Right forelimb (tissue), 1 donor: ENCODE results near the gene ANKRD31.
"Not testable (repeated sequence)": the region's sequence is repeated elsewhere in the genome, so short reads cannot be mapped to it uniquely, and the experiment has no call there.

ENCODE experiments used
- DNase-seq: peaks from one replicate; pipeline ENCODE4 v3.0.0-alpha.2; 2018

Gene ANKRD31

GRCh38 chr5:75226916-75227315, 9.8 kb downstream of the ANKRD31 start:
- no peak for DNase-seq

- no peak for DNase-seq
These were observed 11.2 kb downstream of the ANKRD31 start for GRCh38 chr5:75225506-75225905.

DNA sequence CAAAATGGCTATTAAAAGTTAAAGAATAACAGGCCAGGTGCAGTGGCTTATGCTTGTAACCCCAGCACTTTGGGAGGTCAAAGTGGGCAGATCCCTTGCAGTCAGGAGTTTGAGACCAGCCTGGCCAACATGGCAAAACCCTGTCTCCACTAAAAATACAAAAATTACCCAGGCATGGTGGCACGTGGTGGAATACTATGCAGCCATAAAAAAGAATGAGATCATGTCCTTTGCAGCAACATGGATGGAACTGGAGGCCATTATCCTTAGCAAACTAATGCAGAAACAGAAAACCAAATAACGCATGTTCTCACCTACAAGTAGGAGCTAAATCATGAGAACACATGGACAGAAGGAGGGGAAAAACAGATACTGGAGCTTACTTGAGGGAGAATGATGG, 15.9 kb downstream of the ANKRD31 start:
- DNase-seq, result not testable (repeated sequence)

DNA sequence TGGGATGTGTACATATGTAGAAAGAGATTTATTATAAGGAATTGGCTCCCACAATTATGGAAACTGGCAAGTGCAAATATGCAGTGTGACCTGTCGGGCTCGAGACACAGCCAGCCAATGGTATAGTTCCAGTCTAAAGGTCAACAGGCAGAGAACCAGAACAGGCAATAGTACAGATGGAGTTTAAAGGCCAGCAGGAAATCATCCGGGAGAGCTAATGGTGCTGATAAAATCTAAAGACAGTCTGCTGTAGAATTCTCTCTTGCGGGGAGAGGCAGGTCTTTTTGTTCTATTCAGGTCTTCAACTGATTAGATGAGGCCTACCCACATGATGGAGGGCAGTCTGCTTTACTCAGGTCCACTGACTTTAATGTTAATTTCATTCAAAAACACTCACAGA, 21.8 kb downstream of the ANKRD31 start:
- no peak for DNase-seq

- DNase-seq, result no peak
These were observed 22.3 kb downstream of the ANKRD31 start for GRCh38 chr5:75214409-75214808.

DNA sequence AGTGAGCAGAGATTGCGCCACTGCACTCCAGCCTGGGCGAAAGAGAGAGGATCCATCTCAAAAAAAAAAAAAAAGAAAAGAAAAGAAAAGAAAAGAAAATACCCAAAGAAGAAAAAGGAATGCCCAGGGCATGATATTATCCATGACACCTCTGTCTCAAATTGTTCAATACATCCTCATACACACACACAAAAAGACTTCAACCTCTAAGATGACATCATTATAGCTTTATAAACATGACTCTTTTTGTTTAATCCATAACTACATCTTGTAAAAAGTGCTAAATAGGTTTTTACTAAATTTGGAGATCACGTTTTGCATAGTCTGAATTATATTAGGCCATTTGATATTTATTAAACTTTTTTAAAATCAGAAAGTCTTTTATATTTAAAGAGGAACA, 33.1 kb downstream of the ANKRD31 start:
- no peak for DNase-seq

DNA sequence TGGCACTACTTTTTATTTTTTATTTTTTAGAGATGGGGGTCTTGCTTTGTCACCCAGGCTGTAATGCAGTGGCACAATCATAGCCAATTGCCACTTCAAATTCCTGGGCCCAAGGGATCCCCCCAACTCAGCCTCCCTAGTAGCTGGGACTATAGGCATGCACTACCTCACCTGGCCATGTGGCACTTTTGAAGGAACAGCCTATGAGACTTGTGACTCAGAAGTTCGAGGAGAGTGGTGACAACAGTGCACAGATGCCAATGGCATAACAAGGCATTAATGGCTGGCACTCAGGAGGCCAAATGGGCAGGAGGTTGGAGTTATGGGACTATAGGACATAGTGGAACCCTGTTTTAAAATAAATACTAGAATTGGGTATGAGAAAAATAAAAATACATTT, 33.7 kb downstream of the ANKRD31 start:
- no peak for DNase-seq

- DNase-seq, result no peak
These were observed 35.9 kb downstream of the ANKRD31 start for GRCh38 chr5:75200776-75201175.

- no peak for DNase-seq
These were observed 36.7 kb downstream of the ANKRD31 start for GRCh38 chr5:75199946-75200345.

GRCh38 chr5:75199071-75199470, 37.6 kb downstream of the ANKRD31 start:
- DNase-seq, result no peak

GRCh38 chr5:75197745-75198144, 38.9 kb downstream of the ANKRD31 start:
- DNase-seq, result no peak

- no peak for DNase-seq
These were observed 43.9 kb downstream of the ANKRD31 start for GRCh38 chr5:75192804-75193203.

- DNase-seq, result no peak
These were observed 44.4 kb downstream of the ANKRD31 start for GRCh38 chr5:75192264-75192663.

- DNase-seq, result no peak
These were observed 46.5 kb downstream of the ANKRD31 start for GRCh38 chr5:75190227-75190626.

GRCh38 chr5:75189353-75189752, 47.3 kb downstream of the ANKRD31 start:
- no peak for DNase-seq

- no peak for DNase-seq
These were observed 50.9 kb downstream of the ANKRD31 start for GRCh38 chr5:75185763-75186162.

GRCh38 chr5:75176009-75176408, 60.7 kb downstream of the ANKRD31 start:
- not testable (repeated sequence) for DNase-seq

GRCh38 chr5:75174872-75175271, 61.8 kb downstream of the ANKRD31 start:
- DNase-seq, result not testable (repeated sequence)

DNA sequence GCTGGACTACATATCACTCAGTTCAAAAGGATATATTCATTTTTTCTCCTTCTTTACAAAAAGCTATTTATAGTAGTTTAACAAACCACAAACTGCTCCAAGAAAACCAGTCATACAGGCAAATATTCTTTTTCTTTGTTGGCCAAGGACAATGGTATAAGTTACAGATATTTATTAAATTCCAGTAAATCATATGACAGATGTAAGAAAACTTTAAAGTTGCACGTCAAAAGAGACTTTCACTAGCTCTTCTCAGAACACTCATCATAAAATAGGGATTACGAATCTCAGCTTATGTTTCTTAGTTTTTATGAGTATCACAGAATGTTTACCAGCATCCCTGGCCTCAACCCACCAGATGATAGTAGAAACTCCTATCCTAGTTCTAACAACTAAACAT, 67.2 kb downstream of the ANKRD31 start:
- no peak for DNase-seq

- no peak for DNase-seq
These were observed 68.5 kb downstream of the ANKRD31 start for GRCh38 chr5:75168026-75168735.

DNA sequence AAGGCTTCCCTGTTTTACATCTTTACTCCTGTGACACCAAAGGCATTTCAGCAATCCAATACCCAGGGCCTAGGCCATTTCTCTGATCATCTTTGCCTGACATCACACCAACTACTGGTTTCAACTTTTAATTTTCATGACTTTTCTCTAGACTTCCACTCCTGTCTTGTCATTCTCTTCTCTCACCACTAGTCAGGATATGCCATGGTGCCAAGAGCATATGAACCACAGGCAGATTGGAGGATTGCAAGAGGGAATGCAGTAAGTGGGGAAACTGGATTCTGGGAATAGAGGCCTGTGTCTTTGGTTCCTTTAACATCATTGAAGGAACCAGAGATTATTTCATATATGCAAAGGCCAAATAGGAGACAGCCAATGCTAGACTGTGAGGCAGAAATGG, 69.3 kb downstream of the ANKRD31 start:
- DNase-seq, result no peak

- not testable (repeated sequence) for DNase-seq
These were observed 75.2 kb downstream of the ANKRD31 start for GRCh38 chr5:75161508-75161907.

DNA sequence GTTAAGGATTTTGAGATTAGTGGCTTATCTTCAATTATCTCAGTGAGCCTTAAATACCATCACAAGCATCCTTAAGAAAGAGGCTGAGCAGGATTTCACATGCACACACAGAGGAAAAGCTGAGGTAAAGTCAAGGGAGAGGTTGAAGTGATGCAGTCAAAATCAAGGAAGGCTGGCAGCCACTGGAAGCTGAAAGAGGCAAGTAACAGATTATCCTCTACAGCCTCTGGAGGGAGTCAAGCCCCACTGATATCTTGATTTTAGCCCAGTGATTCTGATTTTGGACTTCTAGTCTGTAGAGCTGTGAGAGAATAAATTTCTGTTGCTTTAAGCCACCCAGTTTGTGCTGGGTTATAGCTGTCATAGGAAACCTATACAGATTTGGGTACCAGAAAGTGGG, 80.1 kb downstream of the ANKRD31 start:
- DNase-seq, result no peak

- no peak for DNase-seq
These were observed 83.8 kb downstream of the ANKRD31 start for GRCh38 chr5:75152860-75153259.

DNA sequence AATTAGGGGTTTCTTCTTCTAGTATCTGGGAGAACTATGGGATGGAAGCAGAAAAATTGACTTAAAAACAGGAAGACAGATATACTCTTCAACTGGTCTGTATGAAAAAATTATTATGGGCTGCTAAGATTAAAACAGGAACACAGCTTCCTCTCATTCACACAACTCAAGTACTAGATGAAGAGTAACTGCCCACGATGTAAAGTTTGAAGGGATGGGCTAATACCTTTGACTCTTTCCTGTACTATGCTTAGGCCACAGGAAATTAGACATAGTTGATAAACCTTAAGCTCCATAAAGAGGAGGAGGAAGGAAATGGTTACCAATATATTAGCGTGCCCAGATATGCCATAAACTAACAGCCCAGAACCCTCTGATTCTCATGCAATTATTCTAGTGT, 88.6 kb downstream of the ANKRD31 start:
- no peak for DNase-seq
